Pulmonary artery endothelial cell (primary cell): ENCODE results near the gene VEGFB. TPM values are rescaled to one million over a fixed set of nuclear protein-coding genes. Genes with fewer than 3 reads are reported as not detected.
"Not testable (repeated sequence)": the region's sequence is repeated elsewhere in the genome, so short reads cannot be mapped to it uniquely, and the experiment has no call there.

Source experiments
- DNase-seq: peaks from one replicate; pipeline ENCODE4 v3.0.0-alpha.2; 2011; ENCODE audit warnings: low read depth, low spot score
- total RNA-seq: library from RNA; depleted of rRNA; stranded (reverse); fragments of >200 nt; gene quantifications from 2 replicates; pipeline ENCODE4 v1.2.3, GENCODE V29; 2014

Gene VEGFB
- total RNA-seq, 1 donor from 2014 or later = 18.7 TPM

GRCh38 chr11:64245797-64246620 is 11.6 kb downstream of the VEGFB start:
- DNase-seq = no peak

GRCh38 chr11:64246621-64246870 is 12.2 kb downstream of the VEGFB start:
- not testable (repeated sequence) for DNase-seq

- no peak for DNase-seq
These were observed 12.7 kb downstream of the VEGFB start, which contains the start of gene PPP1R14B for GRCh38 chr11:64246871-64247728. Gene PPP1R14B (minus strand): TSS chr11:64246943. CDS start chr11:64246673, 270 bp downstream.

- DNase-seq = no peak
These were observed 13.5 kb downstream of the VEGFB start for GRCh38 chr11:64247729-64248531.

GRCh38 chr11:64248578-64248977 is 14.2 kb downstream of the VEGFB start:
- no peak for DNase-seq

- no peak for DNase-seq
These were observed 14.7 kb downstream of the VEGFB start for GRCh38 chr11:64249038-64249437.

- no peak for DNase-seq
These were observed 15.4 kb downstream of the VEGFB start for GRCh38 chr11:64249563-64250414.

- DNase-seq = no peak
These were observed 16.1 kb downstream of the VEGFB start for GRCh38 chr11:64250415-64251015.

GRCh38 chr11:64251016-64251752 is 16.8 kb downstream of the VEGFB start, which contains the start of gene PLCB3:
Gene PLCB3 (plus strand): TSS chr11:64251530. CDS start chr11:64251650, 120 bp downstream.
- DNase-seq = no peak

- no peak for DNase-seq
These were observed 17.3 kb downstream of the VEGFB start for GRCh38 chr11:64251753-64252002.

GRCh38 chr11:64252003-64252872 is 17.9 kb downstream of the VEGFB start:
- DNase-seq = no peak

GRCh38 chr11:64253043-64253442 is 18.7 kb downstream of the VEGFB start:
- DNase-seq = no peak

GRCh38 chr11:64253481-64253880 is 19.1 kb downstream of the VEGFB start:
- DNase-seq = no peak

- DNase-seq = no peak
These were observed 19.9 kb downstream of the VEGFB start for GRCh38 chr11:64254326-64254725.

GRCh38 chr11:64255135-64256128 is 21.0 kb downstream of the VEGFB start:
- DNase-seq = no peak

GRCh38 chr11:64256300-64256699 is 21.9 kb downstream of the VEGFB start:
- DNase-seq = no peak

GRCh38 chr11:64258356-64258755 is 24.0 kb downstream of the VEGFB start:
- no peak for DNase-seq
